SH-SY5Y (cell line): ENCODE measurements around the gene OR8K1.

Experiments
- GATA2 ChIP-seq: IDR thresholded peaks from 2 replicates; pipeline ENCODE4 v1.6.1; 2011; ENCODE audit warnings: mild to moderate bottlenecking, low read depth, low read length
- GATA3 ChIP-seq: IDR thresholded peaks from 2 replicates; pipeline ENCODE4 v1.6.1; 2011; ENCODE audit warnings: low read depth, mild to moderate bottlenecking, low read length, moderate library complexity

GRCh38 chr11:56296898-56297297 is 48.9 kb upstream of the OR8K1 start:
- TF ChIP-seq GATA2, result no peak
- TF ChIP-seq GATA3, result no peak
